ENCODE results near the gene ZC3HAV1L. TPM values are rescaled to one million over a fixed set of nuclear protein-coding genes. Genes with fewer than 3 reads are reported as not detected.

ZC3HAV1L gene, protein sequence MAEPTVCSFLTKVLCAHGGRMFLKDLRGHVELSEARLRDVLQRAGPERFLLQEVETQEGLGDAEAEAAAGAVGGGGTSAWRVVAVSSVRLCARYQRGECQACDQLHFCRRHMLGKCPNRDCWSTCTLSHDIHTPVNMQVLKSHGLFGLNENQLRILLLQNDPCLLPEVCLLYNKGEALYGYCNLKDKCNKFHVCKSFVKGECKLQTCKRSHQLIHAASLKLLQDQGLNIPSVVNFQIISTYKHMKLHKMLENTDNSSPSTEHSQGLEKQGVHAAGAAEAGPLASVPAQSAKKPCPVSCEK
- polyA plus RNA-seq (2012; ENCODE audit: insufficient read depth, insufficient read length, low read depth): 7.7 TPM

DNA sequence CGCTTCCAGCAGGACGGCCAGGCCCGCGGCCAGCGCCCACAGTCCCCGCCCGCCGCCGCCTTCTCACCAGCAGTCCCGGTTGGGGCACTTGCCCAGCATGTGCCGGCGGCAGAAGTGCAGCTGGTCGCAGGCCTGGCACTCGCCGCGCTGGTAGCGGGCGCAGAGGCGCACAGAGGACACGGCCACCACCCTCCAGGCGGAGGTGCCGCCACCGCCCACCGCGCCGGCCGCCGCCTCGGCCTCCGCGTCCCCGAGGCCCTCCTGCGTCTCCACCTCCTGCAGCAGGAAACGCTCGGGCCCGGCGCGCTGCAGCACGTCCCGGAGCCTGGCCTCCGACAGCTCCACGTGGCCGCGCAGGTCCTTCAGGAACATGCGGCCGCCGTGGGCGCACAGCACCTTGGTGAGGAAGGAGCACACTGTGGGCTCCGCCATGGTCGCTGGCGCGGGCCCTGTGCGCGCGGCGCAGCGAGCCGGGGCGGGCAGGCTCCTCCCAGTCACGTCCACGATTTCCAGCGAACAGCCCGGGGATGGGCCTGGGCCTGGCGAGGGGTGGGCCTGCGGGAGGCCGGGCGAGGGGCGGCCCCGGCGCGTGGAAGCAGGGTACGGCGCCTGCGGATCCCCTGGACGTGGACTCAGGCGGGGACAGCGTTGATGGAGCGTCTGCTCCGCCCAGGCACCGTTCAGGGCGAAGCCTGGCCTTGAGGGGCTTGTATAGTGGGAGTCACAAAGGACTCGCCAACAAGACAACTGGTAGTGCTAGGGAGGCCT is at the start of gene ZC3HAV1L:
TSS of gene ZC3HAV1L (minus strand) at position 457 of the 768 bp plus-strand sequence. CDS start at position 432, 25 bp downstream.
- peak within 1 kb of the TSS; percentile 82 for H3K4me3 ChIP-seq (ENCODE audit: low read depth, low read length)
- peak; percentile 89 for DNase-seq

GRCh38 chr7:139084709-139085108 is 48.9 kb upstream of the ZC3HAV1L start:
- peaks cover 49% of the 10 kb centered on the region for H3K36me3 ChIP-seq
- no peak for TF ChIP-seq CTCF (IDR thresholded peaks at IDR 0.05; ENCODE audit: low read depth, low read length)

More for the DNA sequence above, at the start of gene ZC3HAV1L:
- Histone ChIP-seq H3K36me3 (peaks cover 37% of the 10 kb centered on the region), H3K9me3 (no peaks in the 10 kb centered on the region), H3K27me3 (no peaks in the 10 kb centered on the region), H3K4me1 (peaks cover 2% of the 10 kb centered on the region; the same call in 1 of the 2 replicates)
- TF ChIP-seq CTCF (IDR thresholded peaks at IDR 0.05; ENCODE audit: low read depth, low read length): no peak

DNA sequence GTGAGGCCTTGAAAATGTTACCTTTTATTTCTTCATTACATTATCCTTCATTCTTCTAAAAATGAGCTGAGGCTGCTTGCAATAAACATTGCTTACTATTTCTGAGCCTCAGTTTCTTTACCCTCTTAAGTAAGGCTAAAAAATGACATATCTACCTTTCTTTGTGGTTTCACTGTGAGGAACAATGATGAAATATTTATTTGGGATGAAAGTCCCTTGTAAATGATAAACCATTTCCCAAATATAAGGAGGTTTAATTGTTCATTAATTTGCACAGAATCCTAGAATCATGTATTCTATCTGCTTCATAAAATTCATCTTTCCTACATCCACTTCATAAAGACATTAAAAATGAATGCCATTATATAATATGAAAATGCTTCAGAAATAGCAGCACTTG is 45.7 kb upstream of the ZC3HAV1L start:
- Histone ChIP-seq H3K4me1 (no peaks in the 10 kb centered on the region), H3K9me3 (no peaks in the 10 kb centered on the region), H3K4me3 (ENCODE audit: low read depth, low read length) (no peak overlapping the region), H3K36me3 (peaks cover 46% of the 10 kb centered on the region), H3K27me3 (no peaks in the 10 kb centered on the region)
- no peak for DNase-seq
- no peak for TF ChIP-seq CTCF (IDR thresholded peaks at IDR 0.05; ENCODE audit: low read depth, low read length)

More at GRCh38 chr7:139084709-139085108, 48.9 kb upstream of the ZC3HAV1L start:
- Histone ChIP-seq H3K9me3 (no peaks in the 10 kb centered on the region), H3K27me3 (no peaks in the 10 kb centered on the region), H3K4me1 (no peaks in the 10 kb centered on the region), H3K4me3 (ENCODE audit: low read depth, low read length) (no peak overlapping the region)
- DNase-seq: no peak

DNA sequence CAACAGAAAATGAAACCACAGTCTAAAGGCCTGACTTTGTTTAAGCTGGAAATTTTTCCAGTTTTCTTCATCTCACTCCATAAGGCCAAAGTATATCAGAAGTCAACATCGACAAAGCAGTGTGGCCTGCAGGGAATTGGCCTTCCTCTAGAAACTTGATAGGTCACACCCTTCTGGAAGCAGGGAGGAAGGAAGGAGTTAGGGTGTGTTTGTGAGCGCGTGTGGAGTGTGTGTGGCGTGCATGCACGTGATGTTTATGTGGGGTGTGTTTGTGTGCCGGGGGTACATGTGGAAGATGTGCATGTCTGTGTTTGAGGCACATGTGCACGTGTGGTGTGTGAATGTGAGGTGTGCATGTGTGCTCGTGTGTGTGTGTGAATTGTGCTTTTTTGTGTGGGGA is 45.1 kb upstream of the ZC3HAV1L start:
- TF ChIP-seq CTCF (IDR thresholded peaks at IDR 0.05; ENCODE audit: low read depth, low read length): no peak
- Histone ChIP-seq H3K36me3 (peaks cover 51% of the 10 kb centered on the region), H3K4me1 (no peaks in the 10 kb centered on the region), H3K9me3 (no peaks in the 10 kb centered on the region), H3K4me3 (ENCODE audit: low read depth, low read length) (no peak overlapping the region), H3K27me3 (no peaks in the 10 kb centered on the region)
- DNase-seq: no peak

GRCh38 chr7:139079861-139080260 is 44.0 kb upstream of the ZC3HAV1L start:
- no peak overlapping the region for H3K4me3 ChIP-seq (ENCODE audit: low read depth, low read length)
- peaks cover 51% of the 10 kb centered on the region for H3K36me3 ChIP-seq
- TF ChIP-seq CTCF (IDR thresholded peaks at IDR 0.05; ENCODE audit: low read depth, low read length): no peak
- no peaks in the 10 kb centered on the region for H3K4me1 ChIP-seq
- H3K9me3 ChIP-seq: no peaks in the 10 kb centered on the region
- no peak for DNase-seq
- H3K27me3 ChIP-seq: no peaks in the 10 kb centered on the region

All from BE2C (cell line).